NAMALWA (cell line): ENCODE results near the gene SPSB3.

ENCODE experiments used
- DNase-seq: peaks from one replicate; pipeline ENCODE4 v3.0.0-alpha.2; 2015; ENCODE audit warnings: low spot score

SPSB3 gene

DNA sequence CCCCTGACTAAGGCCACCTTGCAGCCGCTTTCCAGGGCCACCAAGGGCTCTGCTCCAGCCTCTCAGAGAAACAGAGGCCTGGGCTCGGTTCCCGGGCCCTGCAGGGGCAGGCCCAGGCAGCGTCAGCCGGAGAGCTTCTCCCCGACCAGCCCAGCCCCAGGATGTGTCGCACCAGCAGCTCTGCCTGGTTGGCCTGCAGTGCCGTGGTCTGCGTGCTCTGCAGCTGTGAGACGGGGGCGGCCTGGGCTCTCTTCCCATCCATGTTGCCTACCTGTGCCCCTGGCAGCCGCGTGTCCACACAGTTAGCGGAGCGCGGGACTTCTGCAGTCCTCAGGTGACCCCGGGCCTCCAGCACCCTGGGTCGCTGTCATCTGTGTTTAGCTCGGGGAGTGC, 6.3 kb upstream of the SPSB3 start:
- DNase-seq: no peak

- no peak for DNase-seq
Measured at GRCh38 chr16:1788095-1788707, 5.8 kb upstream of the SPSB3 start.

DNA sequence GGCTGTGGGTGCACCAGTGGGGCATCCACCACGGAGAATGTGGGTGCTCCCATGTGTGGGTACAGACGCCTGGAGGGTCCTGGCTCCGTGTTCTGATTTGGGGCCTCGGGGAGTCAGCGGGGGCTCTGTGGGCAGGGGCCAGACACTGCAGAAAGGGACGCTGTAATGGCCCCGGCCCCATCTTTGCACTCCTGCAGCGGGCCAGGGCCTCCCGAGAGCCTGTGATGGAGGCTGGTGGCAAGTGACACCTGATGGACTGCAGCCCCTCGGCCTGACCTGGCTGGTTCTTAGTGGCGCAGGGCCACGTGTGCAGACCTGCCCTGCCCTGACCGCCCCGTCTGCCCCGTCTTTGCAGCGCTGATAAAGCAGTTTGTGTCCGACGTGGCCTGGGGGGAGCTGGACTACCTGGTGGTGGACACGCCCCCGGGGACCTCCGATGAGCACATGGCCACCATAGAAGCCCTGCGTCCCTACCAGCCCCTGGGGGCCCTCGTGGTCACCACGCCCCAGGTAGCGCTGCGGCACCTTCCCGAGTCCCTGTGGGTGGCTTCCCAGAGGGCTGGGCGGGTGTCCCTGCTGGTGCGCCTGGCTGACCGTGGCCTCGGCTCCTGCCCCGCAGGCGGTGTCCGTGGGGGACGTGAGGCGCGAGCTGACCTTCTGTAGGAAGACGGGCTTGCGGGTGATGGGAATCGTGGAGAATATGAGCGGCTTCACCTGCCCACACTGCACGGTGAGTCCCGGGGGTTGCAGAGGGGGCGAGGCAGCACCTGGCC, 5.1 kb upstream of the SPSB3 start:
- no peak for DNase-seq

- DNase-seq: no peak
Measured at GRCh38 chr16:1787056-1787321, 4.6 kb upstream of the SPSB3 start.

DNA sequence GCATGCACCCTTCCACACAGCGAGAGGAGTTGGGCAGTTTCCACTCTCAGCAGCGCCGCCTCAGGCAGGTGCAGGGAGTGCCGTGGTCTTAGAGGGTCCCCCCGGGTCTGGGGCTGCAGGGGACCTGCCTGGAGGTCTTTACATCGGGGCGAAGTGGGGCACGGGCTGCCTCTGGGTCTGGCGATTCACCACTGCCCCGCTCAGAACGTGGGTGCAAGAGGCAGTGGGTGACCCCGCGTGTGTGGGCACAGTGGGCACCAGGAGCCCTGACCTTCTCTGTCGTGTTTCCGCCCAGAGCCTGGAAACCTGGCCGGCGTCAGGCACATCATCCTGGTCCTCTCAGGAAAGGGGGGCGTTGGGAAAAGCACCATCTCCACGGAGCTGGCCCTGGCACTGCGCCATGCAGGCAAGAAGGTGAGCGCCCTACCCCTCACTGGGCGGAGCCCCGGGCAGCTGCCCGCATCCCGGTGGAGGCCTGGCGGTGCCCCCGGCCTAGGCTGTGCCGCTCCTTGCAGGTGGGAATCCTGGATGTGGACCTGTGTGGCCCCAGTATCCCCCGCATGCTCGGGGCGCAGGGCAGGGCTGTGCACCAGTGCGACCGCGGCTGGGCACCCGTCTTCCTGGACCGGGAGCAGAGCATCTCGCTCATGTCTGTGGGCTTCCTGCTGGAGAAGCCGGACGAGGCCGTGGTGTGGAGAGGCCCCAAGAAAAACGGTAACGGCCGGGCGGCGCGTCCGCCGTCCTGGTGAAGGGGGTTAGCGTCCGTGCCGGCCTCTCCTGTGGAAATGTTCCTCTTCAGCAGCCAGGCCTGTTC, 4.1 kb upstream of the SPSB3 start:
- no peak for DNase-seq

- DNase-seq: no peak
Measured at GRCh38 chr16:1785846-1786170, 3.4 kb upstream of the SPSB3 start.

DNA sequence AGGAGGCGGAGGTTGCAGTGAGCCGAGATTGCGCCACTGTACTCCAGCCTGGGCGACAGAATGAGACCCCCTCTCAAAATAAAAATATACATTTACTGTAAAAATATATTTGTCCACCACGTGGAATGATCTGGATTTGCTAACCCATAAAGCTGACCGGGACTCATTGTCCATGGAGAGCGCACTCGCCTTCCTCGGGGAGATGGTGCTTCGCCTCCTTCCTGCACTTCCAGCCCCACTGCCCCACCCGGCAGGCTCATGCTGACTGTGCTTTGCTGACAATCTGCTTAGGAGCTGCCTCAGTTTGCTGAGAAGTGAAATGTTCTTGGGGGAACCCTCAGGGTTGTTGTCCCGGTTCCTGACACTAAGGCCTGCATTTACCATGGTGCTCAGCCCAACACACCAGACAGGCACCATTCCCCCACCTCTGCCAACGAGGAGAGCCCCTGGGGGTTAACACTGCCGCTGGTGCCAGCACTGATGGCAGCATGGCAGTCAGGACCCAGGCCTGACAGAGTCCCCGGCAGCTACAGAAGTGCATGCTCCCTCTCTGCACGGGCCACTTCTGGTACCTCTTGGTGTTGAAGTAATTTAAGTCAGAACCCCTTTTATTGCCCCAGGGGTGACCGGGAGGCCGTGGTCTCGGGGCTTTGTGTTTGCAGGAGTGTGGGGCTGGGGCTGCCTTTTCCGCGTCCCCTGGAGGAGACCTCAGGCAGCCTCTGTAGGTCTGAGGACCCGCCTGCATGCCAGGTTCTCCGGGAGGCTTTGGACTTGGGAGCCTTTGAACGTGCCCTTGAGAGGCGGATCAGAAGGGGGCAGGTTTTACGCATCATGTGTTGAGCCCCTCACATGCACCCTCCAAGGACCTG, 2.8 kb upstream of the SPSB3 start:
- no peak for DNase-seq

GRCh38 chr16:1781758-1782407, 488 bp downstream of the SPSB3 start:
- peak; percentile 51 for DNase-seq

GRCh38 chr16:1781254-1781653, 1.1 kb downstream of the SPSB3 start:
- DNase-seq: no peak

DNA sequence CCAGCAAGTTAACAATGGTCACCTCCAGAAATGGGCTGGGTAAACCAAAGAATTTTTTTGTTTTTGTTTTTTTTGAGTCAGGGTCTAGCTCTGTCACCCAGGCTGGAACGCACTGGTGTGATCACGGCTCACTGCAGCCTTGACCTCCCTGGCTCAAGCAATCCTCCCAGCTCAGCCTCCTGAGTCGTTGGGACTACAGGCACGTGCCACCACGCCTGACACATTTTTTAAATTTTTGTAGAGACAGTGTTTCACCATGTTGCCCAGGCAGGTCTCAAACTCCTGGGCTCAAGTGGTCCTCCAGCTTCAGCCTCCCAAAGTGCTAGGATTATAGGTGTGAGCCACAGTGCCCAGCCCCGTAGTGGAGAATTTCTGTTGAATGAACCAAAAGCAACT, 1.7 kb downstream of the SPSB3 start:
- DNase-seq: no peak

DNA sequence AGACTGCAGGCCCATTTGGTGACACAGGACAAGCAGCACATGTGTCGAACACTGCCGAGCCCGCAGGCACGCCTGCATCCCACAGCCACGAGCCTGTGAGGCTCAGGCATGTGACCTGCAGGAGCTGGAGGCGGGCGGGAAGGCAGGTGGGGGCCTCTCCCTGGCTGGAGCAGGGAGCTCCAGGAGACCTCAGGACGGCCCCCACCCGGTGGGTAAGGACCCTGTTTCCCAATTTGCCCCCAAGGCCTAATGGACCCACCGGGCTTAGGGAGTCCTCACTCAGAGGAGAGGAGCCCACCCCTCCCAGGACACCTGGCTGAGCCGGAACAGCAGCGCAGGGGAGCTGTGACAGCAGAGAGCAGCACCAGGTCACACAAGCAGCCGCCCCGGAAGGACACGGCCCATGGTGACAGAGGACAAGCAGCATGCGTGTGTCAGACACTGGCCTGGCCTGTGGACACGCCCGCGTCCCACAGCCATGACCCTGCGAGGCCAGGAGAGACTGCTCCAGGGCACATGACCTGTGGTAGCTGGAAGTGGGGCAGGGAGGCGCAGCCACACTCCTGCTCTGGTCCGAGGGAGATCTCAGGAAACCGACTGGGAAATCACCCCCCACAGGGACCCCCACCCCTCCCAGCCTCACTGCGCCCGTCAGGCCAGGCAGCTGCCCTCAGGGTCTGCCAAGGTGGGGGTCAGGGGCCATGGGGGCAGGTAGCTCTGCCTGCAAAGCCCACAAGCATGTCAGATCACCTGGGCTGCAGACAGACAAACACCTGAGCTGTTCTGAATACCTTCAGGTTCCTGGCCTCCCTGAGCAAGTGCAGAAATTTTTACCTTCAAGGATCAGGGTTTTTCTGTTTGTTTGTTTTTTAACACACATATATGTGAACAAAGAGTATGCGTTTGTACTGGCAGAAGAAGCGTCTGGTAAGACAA, 2.4 kb downstream of the SPSB3 start:
- no peak for DNase-seq

- DNase-seq: no peak
Measured at GRCh38 chr16:1779234-1779701, 3.1 kb downstream of the SPSB3 start.

DNA sequence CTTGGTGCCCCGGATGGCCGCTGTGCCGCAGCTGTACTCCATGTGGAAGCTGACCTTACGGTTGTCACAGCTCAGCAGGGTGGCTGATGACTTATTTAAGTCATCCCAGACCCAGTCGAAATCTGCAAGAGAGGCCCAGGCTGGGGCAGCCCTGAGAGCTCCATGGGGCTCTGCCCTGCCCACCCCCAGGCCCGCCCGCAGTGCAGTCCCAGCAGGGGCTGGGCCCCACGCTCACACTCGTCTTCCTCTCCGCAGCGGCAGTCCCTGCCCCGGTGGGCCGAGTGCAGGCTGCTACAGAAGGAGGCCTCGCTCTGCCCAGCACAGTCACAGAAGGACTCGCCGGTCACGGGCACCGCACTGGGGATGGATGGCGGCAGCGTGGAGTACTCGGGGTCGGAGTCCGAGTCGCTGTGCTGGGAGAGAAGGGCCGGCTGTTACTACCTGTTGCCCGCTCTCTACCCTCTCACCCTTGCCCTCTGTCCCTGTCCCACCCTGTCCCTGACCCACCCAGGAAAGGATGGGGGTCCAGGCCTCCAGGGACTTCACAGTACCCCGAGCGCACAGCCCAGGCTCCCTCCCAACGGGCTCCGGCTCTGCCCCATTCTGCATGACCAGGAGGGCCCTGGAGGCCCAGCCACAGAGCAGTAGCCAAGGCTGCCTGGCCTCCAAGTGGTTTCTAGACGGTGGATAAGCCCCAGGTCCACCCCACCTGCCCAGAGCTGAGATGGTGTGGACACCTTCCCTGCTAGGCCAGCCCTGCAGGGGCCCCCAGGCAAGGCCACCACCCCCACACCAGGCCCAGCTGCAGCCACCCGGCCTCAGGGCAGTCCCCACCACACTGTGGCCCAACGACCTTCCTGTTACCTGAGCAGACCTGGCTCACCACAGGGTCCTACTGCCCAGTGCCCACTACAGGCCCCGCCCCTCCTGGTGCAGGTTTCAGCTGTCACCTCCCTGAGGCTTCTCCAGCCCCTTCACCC, 3.9 kb downstream of the SPSB3 start:
- DNase-seq: no peak

DNA sequence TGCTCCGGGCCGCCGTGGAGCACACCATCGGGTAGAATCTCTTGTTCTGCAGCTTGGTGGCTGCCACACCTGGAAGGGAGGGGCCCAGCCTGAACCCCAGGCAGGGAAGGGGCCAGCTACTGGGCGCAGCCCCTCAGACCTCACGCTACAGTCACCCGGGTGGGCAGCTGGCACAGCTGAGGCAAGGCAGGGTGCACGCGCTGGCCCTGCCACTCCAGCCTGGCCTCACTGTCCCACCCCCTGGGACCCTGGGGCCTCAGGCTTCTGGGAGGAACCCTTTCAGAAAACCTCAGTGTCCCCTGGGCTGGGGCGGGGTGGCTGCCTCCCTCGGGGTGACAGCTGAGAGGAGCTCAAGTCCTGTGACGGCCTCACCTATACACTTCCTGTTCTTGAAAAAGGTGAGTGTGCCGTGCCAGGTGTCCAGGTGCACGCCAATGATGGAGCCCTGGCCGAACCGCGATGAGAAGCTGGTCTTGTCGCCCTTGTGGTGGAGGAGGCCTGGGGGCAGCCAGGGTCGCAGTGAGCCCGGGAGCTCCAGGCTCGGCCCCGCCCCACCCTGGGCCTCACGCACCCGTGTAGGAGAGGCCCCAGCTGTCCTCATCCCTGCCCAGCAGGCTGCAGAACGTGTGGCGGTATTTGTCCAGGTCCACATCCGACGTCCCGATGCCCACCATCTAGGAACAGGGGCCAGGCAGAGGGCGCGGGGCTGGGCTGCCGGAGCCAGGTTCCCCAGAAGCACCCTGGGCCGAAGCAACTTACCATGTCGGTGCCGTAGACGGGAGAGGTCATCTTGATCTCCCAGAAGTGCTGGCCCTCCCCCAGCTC, 4.8 kb downstream of the SPSB3 start:
- no peak for DNase-seq

- no peak for DNase-seq
Measured at GRCh38 chr16:1776991-1777374, 5.4 kb downstream of the SPSB3 start.

- DNase-seq: no peak
Measured at GRCh38 chr16:1776672-1776955, 5.8 kb downstream of the SPSB3 start.

GRCh38 chr16:1775846-1776671, 6.3 kb downstream of the SPSB3 start:
- DNase-seq: peak; percentile 28
